Ectodermal cell (in vitro differentiated cells): Measurements from ENCODE around the gene IL1F10.

Source experiments
- H3K27ac ChIP-seq: 2 replicates; pipeline ENCODE4 v1.7.0; 2013; ENCODE audit warnings: mild to moderate bottlenecking, low read depth, low read length; ENCODE audit not compliant: insufficient read depth, poor library complexity, severe bottlenecking
- H3K27me3 ChIP-seq: 2 replicates; pipeline ENCODE4 v1.7.0; 2013; ENCODE audit warnings: mild to moderate bottlenecking, low read length; ENCODE audit not compliant: insufficient read depth, control insufficient read depth, poor library complexity, severe bottlenecking
- H3K36me3 ChIP-seq: one replicate; pipeline ENCODE4 v1.7.0; 2013; ENCODE audit warnings: low read length; ENCODE audit not compliant: control insufficient read depth, insufficient read depth
- H3K4me1 ChIP-seq: one replicate; pipeline ENCODE4 v1.7.0; 2013; ENCODE audit warnings: low read length; ENCODE audit not compliant: control insufficient read depth, insufficient read depth
- H3K4me3 ChIP-seq: 2 replicates; pipeline ENCODE4 v1.7.0; 2013; ENCODE audit warnings: low read depth, low read length, control low read depth; ENCODE audit not compliant: insufficient read depth
- H3K9me3 ChIP-seq: 2 replicates; pipeline ENCODE4 v1.7.0; 2013; ENCODE audit warnings: mild to moderate bottlenecking, low read length, moderate library complexity; ENCODE audit not compliant: control insufficient read depth
- WGBS, 2 experiments: methylation state at CpG; one replicate each; pipeline ENCODE4 v1.1.7; 2013; ENCODE audit warnings: missing lambda C conversion rate in 2 of 2; 5-methylcytosine and 5-hydroxymethylcytosine counted together

IL1F10 gene

GRCh38 chr2:113117541-113118262 lies 49.9 kb downstream of the IL1F10 start:
- H3K27ac ChIP-seq, result no peak overlapping the region

GRCh38 chr2:113118263-113118657 lies 50.5 kb downstream of the IL1F10 start:
- Histone ChIP-seq H3K4me1 (no peaks in the 10 kb centered on the region), H3K9me3 (no peaks in the 10 kb centered on the region), H3K27ac (no peak overlapping the region), H3K36me3 (no peaks in the 10 kb centered on the region), H3K27me3 (peaks cover 10% of the 10 kb centered on the region), H3K4me3 (no peak overlapping the region)
- WGBS, 2 experiments, result 100% methylated on average over 1 to 2 of the region's 2 CpGs

More at GRCh38 chr2:113117541-113118262, 49.9 kb downstream of the IL1F10 start:
- whole genome bisulfite sequencing, 2 experiments, result 95% methylated on average over 9 of the region's 9 CpGs
- Histone ChIP-seq H3K27me3 (peaks cover 10% of the 10 kb centered on the region), H3K36me3 (no peaks in the 10 kb centered on the region), H3K4me3 (no peak overlapping the region), H3K4me1 (no peaks in the 10 kb centered on the region), H3K9me3 (no peaks in the 10 kb centered on the region)

- Histone ChIP-seq H3K4me3 (no peak overlapping the region), H3K27me3 (peaks cover 10% of the 10 kb centered on the region), H3K36me3 (no peaks in the 10 kb centered on the region), H3K9me3 (no peaks in the 10 kb centered on the region), H3K27ac (no peak overlapping the region), H3K4me1 (no peaks in the 10 kb centered on the region)
- 96 to 100% methylated on average over 2 of the region's 2 CpGs for WGBS, 2 experiments
These were observed 51.3 kb downstream of the IL1F10 start for GRCh38 chr2:113119111-113119510.

- Histone ChIP-seq H3K4me1 (no peaks in the 10 kb centered on the region), H3K4me3 (no peak overlapping the region), H3K36me3 (no peaks in the 10 kb centered on the region), H3K27ac (no peak overlapping the region), H3K27me3 (peaks cover 10% of the 10 kb centered on the region), H3K9me3 (no peaks in the 10 kb centered on the region)
- WGBS, 2 experiments, result no CpG with 5 or more reads among the region's 3 CpGs
These were observed 53.1 kb downstream of the IL1F10 start for GRCh38 chr2:113120861-113121260.

- WGBS, 2 experiments, result 90 to 95% methylated on average over 3 to 4 of the region's 4 CpGs
- Histone ChIP-seq H3K9me3 (no peaks in the 10 kb centered on the region), H3K27me3 (peaks cover 10% of the 10 kb centered on the region), H3K4me3 (no peak overlapping the region), H3K36me3 (no peaks in the 10 kb centered on the region), H3K27ac (no peak overlapping the region), H3K4me1 (no peaks in the 10 kb centered on the region)
These were observed 54.6 kb downstream of the IL1F10 start for GRCh38 chr2:113122364-113122763.

GRCh38 chr2:113123726-113124125 lies 56.0 kb downstream of the IL1F10 start:
- no peak overlapping the region for H3K27ac ChIP-seq
- H3K27me3 ChIP-seq, result peaks cover 10% of the 10 kb centered on the region
- 89 to 92% methylated on average over 3 of the region's 3 CpGs for WGBS, 2 experiments
- no peaks in the 10 kb centered on the region for H3K4me1 ChIP-seq
- H3K36me3 ChIP-seq, result no peaks in the 10 kb centered on the region
- H3K9me3 ChIP-seq, result no peaks in the 10 kb centered on the region
- no peak overlapping the region for H3K4me3 ChIP-seq

- H3K27me3 ChIP-seq, result peaks cover 10% of the 10 kb centered on the region
- H3K4me3 ChIP-seq, result no peak overlapping the region
- H3K9me3 ChIP-seq, result no peaks in the 10 kb centered on the region
- WGBS, 2 experiments, result 87 to 90% methylated on average over 12 of the region's 12 CpGs
- no peaks in the 10 kb centered on the region for H3K4me1 ChIP-seq
- H3K36me3 ChIP-seq, result no peaks in the 10 kb centered on the region
- no peak overlapping the region for H3K27ac ChIP-seq
These were observed 56.6 kb downstream of the IL1F10 start for GRCh38 chr2:113124181-113124961.
